Activated T-cell treated with anti-CD3 and anti-CD28 coated beads, Interleukin-2, amount 50 U/mL, for 48 hours (primary cell): ENCODE measurements around the gene RTRAF.

ENCODE experiments used
- DNase-seq, 2 experiments: peaks; one replicate each; pipeline ENCODE4 v3.0.0-alpha.2; 2020

Gene RTRAF

DNA sequence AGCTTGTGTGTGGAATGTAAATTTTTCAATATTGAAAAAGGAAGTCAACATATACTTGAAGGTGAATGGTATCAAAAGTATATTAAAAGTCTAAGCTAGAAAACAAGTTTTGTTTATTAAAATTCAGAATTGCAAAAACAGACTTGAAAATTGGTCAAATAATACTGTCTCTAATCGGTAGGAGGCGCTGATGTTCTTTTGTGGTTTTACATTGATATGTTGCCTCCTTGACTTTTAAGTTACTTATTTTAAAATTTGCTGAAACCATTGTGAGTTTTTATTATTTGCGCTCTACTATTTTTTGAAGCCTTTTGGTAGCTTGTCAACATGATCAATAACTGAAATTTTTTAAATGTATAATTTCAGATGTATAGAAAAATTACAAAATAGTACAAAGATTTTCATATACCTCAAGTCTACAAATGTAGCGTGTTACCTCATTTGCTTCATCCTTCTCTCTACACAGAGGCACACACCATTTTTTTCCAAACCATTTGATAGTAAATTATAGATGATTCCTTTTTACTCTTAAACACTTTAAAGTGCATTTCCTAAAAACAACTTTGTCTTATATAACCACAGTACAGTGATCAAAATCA lies 6.9 kb downstream of the RTRAF start:
- DNase-seq = no peak

DNA sequence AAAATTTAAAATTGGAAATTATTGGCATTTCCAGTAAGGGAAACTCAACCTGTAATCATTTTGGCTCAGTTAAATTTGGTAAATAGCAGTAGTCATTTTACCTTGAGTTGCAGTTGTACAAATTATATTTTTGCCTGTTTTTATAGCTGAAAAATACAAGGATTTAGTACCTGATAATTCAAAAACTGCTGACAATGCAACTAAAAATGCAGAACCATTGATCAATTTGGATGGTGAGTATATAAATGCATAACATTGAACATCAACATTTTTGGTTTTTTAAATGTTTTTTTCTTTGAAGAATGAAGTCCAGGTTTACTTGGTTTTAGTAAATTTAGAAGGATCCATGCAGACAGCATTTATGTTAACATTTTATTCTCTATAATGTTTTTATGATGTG lies 9.0 kb downstream of the RTRAF start:
- DNase-seq = no peak

DNA sequence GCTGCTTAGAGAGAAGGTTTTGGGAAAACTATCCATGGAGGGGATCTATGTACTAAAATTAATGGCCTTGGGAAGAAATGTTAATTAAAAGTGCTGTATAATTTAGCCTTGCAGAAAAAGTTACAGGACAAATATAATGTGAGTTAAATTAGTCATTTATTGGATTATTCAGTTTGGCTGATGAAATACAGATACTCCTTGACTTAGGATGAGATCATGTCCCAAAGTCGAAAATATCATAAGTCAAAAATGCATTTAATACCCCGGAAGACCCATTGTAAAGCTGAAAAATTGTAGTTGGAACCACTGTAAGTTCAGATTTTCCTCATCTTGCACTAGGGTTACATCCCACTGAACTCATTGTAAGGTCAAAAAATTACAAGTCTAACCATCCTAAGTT lies 9.7 kb downstream of the RTRAF start:
- no peak for DNase-seq

DNA sequence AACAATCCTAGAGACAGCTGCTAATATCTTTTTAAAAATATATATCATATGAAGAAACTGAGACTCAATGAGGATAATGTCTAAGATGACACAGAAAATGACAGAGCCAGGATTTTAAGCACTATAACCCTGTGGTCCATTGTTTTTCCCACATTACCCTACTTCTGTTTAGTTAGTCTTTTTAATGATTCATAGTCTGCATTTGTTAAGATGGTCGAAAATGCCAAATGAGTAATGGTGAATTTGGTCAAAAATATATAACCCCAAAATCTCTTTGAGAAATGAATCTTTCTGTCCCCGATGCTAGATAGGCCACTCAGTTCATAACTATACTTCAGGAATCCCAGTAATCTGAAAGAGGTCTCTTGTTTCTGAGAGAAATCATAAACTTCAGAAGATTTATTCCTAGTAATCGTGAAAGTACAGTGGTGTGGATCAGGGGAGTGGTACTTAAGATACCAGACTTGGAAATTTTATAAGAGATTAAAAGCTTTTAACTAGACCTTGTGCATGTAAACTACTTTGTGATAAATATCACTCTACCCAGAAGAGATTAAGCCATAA lies 10.8 kb downstream of the RTRAF start:
- DNase-seq = no peak

DNA sequence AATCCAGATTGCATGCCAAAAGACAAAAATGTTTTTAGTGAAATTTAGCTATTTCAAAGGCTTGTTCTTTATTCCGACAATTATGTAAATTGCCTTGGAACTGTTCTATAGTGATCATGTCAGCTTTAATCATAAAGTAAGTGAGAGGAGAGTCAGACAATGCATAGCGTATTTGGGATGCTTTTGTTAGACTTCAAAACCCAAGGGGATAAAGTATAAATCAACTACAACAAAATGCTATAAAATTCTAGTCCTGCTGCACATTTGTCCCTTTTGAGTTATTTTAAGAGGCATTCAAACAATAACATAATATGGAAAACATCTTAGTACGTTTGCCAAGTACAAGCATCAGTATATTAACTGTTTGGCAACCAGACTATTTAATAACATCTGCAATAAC lies 11.3 kb downstream of the RTRAF start:
- no peak for DNase-seq

DNA sequence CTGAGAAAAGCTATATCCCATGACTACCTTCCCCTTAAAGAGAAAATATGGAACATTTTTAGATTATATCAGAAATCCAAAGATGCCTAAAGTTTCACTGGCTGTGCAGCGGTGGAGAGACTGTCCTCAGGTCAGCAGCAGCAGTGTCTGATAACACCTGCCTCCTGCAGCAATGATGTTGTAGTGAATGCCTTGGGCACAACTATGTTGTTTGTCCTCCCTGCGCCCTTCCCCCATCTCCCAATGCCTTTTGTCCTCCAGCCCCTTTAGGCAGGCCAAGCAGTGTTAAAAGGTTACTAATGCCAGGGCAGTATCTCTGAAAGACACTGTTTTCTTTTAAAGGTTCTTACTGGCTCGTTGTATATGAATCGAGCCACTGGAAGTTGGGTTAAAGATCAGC lies 13.2 kb downstream of the RTRAF start:
- DNase-seq = no peak

DNA sequence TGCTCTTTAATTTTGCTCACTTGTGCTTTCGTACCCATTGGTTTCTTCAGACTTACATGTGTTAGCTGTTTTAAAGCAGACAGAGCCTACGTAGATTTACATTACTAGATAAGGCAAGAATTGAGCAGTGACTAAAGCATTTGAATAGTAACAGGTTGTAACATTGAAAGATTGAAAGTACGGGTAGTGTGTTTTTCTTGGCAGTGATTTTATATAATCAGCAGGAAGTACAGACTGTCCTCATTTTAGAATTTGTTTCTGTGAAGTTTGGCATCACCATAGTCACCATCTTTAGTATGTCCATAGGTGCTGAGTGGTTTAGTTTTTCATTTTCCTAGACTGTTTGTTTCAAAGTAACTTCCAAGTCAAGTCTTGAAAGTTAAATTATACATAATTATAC lies 14.0 kb downstream of the RTRAF start:
- DNase-seq = no peak

DNA sequence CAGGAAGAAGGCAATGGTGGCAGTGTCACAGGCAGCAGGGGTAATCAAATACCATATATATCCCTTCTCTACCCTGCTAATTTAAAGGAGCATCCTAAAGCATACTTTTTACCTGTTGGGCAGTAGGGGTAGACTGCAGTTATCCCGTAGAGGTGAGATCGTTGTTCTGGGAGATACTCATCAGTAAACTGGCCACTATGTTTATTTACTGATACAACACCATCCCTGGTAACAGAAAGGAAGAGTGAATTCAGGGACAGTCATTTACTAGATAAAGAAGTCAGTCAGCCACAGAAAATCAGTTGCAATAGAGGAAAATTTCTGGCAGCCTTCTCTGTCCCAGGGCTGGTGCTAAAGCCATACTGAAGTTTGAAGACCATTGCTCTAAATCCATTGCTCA lies 16.3 kb downstream of the RTRAF start:
- no peak for DNase-seq

DNA sequence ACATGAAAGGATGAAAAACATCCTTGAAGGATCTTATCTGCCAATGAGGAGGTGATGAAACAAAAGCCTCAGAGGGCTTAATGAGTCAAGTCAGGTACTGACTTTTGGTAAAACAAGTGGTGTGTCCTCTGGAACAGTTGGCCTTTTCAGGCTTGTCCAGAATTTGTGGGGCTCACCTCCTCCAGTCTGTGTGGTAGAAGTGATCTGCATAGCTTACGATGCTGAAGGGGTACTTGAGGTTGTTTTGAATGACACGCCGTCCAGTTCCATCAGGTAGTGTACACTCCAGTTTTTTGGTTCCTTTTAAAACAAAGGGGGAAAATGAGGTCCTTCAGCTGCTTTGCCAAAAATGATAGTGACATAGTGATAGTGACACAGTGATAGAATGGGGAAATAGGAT lies 17.0 kb downstream of the RTRAF start:
- no peak for DNase-seq

DNA sequence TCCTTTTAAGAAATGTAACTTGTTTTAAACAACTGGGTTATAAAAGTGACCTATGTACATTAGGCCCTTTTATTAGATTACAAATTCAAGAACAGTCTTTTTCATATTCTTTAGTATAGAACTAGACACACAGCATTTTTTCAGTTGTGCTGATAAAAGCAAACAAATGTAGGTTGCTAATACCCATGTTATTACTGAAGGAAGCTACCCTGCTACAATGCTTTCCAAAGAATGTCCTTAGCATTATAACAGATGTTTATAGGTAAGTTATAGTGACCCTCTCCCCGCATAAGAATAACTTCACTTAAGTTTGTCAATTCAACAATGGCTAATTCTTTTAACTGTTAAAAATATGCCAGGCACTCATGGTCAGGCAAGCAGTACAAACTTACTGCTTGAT lies 17.9 kb downstream of the RTRAF start:
- DNase-seq = no peak

DNA sequence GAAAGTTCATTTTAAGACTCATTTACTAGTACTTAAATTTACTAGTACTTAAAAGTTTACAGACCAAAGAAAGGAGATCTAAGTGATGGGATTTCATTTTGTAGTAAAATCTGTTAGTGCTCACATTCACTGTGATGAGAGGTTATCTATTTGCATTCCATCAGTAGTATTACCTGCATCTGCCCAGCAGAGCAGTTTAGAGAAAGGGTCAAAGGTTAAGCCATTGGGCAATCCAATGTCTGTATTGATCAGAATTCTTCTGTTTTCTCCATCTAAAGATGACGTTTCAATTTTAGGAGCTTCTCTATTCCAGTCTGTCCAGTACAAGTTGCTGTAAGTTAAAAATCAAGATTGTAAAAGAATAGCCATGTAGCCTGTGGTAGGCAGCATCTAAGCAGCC lies 18.3 kb downstream of the RTRAF start:
- no peak for DNase-seq

DNA sequence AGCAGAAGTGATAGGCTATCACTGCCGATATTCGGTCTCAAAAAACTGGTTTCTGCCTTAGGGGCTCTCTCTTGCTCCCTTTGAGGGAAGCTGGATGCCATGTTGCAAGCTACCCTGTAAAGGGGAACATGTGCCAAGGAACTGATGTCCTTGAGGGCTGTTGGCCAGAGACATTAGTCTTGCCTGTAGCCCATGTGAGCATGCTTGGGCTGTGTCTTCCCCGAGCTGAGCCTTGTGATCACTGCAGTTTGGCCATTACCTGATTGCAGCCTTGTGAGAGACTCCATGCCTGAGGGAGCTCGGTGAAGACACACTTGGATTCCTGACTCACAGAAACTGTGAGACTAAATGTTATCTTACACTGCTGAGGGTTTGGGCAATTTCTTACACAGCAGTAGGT lies 18.8 kb downstream of the RTRAF start:
- no peak for DNase-seq

DNA sequence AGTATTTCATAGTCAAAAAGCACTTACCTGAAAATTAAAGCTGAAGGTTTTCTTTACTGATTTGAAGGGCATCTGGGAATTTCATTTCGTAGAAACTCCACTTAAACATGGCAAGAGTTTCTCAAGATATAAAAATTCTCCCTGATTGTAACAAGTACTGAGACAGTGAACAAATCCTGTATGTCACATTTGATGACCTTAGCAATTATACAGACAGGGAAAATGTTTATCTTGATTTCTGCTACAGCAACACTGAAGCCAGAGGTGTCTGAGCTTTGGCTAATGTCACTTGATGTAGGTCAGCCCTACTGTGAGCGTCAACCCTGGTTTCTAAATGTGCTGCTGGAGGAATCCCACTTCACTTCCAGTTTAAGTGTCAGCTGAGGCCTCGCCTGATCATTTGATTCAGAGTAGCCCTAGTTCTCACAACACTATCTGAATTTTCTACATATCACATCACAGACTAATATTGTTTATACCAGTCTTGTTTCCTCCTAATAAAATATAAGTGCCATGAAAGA lies 20.9 kb downstream of the RTRAF start:
- no peak for DNase-seq

DNA sequence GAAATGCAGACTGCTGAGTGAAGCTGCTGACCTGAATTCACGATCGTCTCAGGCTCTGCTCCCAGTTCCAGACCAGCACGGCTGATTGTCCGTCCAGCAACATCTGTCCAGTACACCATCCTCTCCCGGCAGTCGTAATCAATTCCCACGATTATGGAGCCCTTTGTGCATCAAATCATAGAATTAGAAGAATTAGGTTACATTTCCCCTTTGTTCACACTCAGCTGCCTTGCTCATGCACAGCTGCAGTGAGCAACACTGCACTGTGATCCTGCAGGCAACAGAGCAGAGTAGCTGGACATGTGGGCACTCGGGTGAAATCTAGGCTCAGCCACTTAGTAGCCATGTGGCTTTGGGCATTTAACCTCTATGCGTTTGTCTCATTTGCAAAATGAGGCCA lies 22.2 kb downstream of the RTRAF start:
- DNase-seq = no peak

DNA sequence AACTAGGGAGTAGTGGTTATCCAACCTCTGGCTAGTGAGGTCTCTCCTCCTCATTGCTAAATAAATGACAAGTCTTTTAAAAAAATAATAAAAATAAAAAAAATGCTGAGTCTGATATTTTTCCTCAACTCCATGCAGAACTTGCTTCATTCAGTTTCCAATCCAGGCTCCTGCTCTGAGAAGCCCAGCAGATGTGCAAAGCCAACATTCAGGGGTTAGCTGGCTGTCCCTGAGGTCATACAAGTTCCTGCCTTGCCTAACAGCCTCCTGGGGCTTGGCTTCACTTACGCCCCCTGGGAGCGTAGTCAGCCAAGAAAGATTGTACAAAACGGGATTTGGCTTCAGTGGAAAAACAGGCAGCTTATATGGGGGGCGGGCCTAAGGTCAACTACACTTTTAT lies 23.3 kb downstream of the RTRAF start:
- DNase-seq = no peak

DNA sequence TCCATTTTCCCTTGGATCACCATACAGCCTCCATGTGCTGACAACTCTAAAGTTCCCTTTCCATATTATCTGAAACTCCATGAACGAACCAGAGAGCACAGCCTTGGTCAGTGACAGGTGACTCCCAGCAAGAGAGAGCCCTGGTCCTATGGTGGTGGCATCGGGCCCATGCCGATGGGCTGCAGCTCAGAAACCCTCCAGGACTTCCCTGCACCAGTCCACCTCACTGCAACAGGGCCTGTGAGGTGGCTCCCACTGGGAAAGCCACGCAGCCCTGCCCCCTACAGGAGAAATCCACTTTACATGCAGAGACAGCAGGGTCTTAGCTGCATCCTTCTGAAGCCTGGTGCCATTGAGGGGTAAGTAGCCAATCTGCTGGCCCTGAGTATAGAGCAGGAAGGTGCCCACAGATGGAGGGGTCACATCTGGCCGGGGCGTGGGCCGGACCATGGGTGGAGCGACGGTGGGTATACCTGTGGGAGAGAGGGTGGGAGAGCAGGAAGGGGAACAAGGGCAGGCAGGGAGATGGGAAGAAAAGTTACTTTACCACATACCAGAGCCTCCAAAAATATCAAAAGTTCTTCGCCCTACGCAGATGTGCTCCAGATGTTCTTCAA lies 24.7 kb downstream of the RTRAF start:
- no peak for DNase-seq

DNA sequence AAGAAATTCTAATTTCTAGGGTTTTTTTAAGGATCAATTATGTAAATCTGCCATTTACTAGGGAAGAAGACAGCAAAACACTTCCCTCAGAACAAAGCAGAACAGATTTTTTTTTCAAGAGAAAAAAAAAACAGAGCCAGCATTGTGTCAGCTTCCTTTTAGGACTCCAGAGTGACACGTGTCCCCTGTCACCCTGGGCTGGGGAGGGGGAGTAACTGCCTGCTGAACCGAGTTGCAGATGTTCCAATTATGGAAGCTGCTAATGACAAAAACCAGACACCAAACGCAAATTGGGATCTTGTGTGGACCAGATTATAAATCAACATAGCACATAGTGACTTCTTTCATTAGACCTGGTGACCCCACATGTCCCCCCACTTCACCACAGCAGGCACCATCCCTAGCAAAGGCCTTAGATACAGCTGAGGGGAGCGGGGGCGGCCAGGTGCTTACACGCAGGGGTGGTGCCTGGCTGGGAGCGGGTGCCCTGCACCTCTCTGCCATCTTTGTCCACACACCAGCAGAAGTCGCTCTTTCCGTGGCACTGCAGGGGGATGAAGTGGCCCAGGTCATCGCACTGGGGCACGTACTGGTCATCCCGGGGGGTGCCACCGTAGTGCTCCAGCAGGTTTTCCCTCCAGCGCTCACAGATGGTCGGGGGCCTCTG lies 25.4 kb downstream of the RTRAF start:
- no peak for DNase-seq

DNA sequence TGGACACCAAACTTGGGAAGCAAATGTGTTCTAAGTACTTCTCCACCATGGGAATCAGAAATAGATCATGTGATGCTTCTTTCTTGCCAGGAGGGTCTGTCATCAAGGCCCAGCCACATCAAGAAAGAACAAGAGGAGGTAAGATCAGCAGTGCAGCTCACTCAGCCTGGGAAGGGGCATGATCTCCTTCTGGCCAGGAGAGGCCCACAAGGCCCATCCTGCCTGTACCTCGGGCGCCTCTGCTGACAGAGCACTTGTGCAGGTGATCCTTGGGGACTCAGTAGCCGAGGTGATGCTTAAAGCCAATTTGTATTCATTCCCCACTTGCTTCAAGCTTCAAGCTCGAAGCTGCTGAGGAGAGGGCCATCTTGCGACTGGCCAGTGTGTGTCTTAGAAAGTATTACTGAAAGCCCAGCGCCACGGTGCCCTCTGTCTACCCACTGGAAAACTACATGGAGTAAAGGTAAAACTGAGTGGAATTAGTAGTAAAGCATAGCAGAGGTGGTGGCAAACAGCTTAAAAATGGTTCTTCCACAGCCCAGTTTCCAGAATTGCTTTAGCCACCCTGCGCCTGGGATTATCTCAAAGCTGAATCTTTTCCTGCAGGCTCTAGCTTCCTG lies 26.2 kb downstream of the RTRAF start:
- DNase-seq = no peak

DNA sequence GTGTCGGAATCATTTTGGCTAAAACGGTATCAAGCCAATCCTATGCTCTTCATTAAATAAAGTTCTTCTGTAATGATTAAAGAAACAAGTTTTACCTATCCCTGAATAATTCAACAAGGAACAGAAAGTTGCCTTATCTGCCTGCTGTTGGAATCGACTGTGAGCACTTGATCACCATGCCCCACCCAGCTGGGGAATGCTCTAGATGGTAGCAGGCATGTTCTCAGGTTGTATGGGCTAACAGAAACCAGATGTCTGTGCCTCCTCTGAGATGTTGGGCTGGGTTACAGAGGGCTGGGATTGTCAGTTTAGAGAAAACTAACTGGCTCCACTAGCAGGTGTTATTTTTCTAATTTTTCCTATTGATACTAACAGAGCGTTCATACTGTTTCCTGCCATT lies 28.9 kb downstream of the RTRAF start:
- DNase-seq = no peak

DNA sequence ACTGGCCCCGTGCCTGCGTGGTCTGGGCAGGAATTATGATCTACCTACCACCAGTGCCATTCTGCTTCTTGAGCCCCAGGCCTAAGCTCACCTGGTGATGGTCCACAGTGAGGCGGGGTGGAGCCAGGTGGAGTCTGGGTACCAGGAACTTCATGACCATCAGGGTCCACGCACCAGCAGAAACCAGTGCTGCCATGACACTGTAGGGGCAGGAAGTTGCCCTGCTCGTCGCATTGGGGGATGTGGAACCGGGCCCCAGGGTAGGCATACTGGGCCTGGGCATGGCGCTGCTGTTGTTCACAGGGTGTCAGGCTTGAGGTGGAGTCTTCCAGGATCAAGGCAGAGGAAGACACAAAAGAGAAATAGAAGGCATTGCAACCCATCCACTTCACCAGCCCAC lies 29.6 kb downstream of the RTRAF start:
- no peak for DNase-seq

DNA sequence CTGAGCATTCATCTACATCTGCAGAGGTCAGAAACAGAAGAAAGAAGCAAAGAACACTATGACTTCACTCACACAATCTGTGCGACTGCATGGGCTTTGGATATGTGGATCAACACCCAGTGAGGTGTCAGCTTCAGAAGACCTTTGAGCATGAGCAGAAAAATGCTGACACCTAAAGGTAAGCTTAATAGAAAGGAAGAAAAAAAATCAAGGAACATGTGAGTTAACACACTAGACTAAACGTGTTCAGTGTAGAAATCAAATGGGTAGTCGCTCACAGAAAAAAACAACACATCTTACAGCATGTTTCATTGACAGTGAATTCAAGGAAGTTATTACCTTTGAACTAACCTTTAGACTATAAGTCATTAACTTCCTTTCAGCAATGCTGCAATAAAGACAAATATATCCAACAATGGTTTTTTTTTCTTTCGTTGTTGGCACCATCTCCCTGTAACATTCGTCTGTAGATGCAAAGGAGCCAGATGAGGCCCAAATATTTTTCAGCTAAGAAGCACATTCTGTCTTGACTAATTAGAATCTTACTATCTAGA lies 30.9 kb downstream of the RTRAF start:
- DNase-seq = no peak

DNA sequence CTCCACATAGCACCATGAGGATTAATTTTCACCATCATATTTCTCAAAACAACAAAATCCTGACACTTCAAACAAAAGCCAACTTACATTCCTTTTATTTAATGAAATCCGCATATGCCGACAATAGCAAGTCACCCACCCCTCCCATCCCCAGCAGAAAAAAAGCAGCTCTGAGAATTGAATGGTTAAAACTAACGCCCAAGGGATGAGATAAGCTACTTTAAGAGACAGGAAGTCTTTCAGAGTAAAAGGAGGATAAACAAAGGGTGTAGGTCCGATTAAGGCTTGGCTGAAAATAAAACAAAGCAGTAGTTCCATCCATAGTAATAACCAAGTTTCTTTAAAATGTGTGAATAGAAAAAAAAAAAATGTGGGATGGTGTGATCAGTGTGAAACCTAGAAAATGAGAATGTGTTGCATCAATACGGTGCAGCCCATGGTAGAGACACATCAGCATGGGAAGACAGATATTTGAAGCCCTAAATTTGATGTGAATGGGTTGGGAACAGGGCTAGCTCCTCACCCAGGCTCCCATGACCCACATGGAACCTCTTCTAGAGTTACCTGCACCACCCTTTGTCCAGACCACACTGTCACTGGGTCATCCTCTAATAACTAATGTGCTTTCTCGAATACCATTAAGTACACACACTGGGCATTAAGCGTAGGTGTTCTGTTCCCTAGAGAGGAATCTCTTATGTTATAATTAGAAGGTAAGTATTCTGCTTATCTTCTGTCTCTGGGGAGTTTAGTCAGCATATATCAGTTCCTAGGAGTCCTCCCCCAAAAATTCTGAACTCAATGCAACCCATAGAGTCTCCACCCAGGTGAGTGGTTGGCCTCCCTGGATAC lies 31.7 kb downstream of the RTRAF start:
- no peak for DNase-seq
